ENCODE data around the gene KCNJ16.

DNA sequence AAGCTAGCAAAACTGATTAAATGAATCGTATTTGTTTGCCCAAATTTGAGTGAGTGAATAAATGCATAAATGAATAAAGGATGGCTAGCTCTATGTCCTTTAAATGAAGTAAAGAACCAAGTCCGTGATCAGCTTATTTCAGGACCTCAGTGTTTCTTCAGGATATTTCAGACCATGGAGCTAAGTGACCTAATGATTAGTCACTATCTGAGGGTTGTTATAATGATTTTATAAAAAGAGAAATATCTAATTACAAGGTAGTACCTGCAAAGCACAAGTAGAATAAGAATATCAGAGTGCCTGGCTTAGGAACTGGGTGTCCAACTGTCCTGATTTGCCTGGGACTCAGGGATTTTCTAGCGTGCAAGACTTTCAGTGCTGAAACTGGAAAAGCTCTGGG, 106.8 kb downstream of the KCNJ16 start:
- no peak for TF ChIP-seq POLR2A (IDR thresholded peaks at IDR 0.05)
- TF ChIP-seq POLR2AphosphoS5 (IDR thresholded peaks at IDR 0.05), result no peak
